NOMO-1 treated with dmso at 0.1 percent for 144 hours (cell line): ENCODE measurements around the gene SNTB2.
A peak's percentile ranks its signal among the peaks of the same experiment; 100 is the strongest.

Experiments
- DNase-seq: peaks from one replicate; lab custom pipeline; 2025; ENCODE audit not compliant: unreplicated experiment; lab: John Stamatoyannopoulos, UW

The SNTB2 gene

GRCh38 chr16:69338557-69339288 lies 151.8 kb downstream of the SNTB2 start:
- DNase-seq, result no peak

- DNase-seq, result peak; percentile 97
Measured at GRCh38 chr16:69339289-69340094, 152.5 kb downstream of the SNTB2 start, which contains the start of the genes COG8 and NIP7. Gene COG8 (minus strand): TSS chr16:69339564. CDS start chr16:69339552, 12 bp downstream. Gene NIP7 (plus strand): TSS chr16:69339772. CDS start chr16:69339830, 58 bp downstream.

GRCh38 chr16:69340095-69340644 lies 153.2 kb downstream of the SNTB2 start:
- DNase-seq, result no peak

GRCh38 chr16:69344171-69344570 lies 157.2 kb downstream of the SNTB2 start:
- DNase-seq, result no peak

- DNase-seq, result no peak
Measured at GRCh38 chr16:69345923-69346322, 159.0 kb downstream of the SNTB2 start.

- no peak for DNase-seq
Measured at GRCh38 chr16:69346683-69347082, 159.7 kb downstream of the SNTB2 start.

- no peak for DNase-seq
Measured at GRCh38 chr16:69348222-69348621, 161.3 kb downstream of the SNTB2 start.

GRCh38 chr16:69349536-69349935 lies 162.6 kb downstream of the SNTB2 start:
- no peak for DNase-seq

- no peak for DNase-seq
Measured at GRCh38 chr16:69350536-69351133, 163.7 kb downstream of the SNTB2 start.

GRCh38 chr16:69351309-69352027 lies 164.5 kb downstream of the SNTB2 start, which contains the start of gene TMED6:
Gene TMED6 (minus strand): TSS chr16:69351786. CDS start chr16:69351753, 33 bp downstream.
- no peak for DNase-seq
